ENCODE results near the gene ADK.
A peak's percentile ranks its signal among the peaks of the same experiment; 100 is the strongest.
"Not testable (repeated sequence)": the region's sequence is repeated elsewhere in the genome, so short reads cannot be mapped to it uniquely, and the experiment has no call there.

Gene ADK

DNA sequence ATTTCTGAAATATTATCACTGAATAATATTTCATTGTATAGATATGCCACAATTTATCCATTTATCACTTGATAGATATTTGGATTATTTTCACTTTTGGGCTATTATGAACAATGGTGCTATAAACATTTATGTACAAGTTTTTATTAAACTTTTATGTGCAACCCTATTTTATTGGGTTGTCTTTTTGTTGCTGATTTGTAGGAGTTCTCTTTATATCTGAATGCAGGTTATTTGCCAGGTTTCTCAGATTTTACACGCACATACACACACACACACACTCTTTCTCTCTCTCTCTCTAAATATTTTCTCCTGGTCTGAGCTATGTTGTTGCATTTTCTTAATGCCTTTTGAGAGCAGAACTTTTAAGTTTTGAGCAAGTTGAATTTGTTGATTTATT is 36.2 kb downstream of the ADK start:
- DNase-seq: no peak

DNA sequence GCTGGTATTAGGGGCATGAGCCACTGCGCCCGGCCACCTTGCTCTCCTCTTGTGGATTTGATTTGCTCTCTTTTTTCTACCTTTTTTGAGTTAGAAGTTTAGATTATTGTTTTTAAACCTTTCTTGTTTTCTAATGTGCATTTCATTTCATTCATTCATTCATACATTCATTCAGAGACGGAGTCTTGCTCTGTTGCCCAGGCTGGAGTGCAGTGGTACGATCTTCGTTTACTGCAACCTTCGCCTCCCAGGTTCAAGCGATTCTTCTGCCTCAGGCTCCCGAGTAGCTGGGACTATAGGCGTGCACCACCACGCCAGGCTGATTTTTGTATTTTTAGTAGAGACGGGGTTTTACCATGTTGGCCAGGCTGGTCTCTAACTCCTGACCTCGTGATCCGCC is 37.6 kb downstream of the ADK start:
- not testable (repeated sequence) for DNase-seq

GRCh38 chr10:74189999-74190421 is 39.0 kb downstream of the ADK start:
- no peak for DNase-seq

- DNase-seq: no peak
Measured at GRCh38 chr10:74190494-74190893, 39.5 kb downstream of the ADK start.

GRCh38 chr10:74194545-74194944 is 43.5 kb downstream of the ADK start:
- no peak for DNase-seq

GRCh38 chr10:74194999-74195398 is 44.0 kb downstream of the ADK start:
- DNase-seq: no peak

DNA sequence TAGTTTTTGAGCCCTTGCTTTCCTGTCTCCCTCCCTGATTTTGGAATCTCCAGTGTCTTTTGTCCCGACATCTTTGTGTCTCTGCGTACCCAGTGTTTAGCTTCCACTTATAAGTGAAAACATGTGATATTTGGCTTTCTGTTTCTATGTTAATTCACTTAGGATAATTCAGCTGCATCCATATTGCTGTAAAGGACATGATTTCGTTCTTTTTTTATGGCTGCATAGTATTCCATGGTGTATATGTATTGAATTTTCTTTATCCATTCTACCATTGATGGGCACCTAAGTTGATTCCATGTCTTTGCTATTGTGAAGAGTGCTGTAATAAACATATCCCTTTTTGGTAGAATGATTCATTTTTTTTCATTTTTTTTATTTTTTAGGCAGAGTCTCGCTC is 48.3 kb downstream of the ADK start:
- no peak for DNase-seq

DNA sequence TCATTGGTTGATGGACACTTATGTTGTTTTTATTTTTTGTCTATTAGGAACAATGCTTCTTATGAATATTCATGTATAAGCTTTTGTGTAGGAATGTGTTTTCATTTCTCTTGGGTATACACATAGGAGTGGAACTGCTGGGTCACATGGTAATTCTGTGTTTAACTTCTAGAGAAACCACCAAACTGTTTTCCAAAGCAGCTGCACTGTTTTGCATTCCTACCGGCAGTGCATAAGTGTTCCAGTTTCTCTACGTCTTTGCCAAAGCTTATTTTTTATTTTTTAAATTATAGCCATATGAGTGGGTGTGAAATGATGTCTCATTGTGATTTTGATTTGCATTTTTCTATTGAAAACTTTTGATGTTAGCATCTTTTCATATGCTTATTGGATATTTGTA is 51.3 kb downstream of the ADK start:
- no peak for DNase-seq

GRCh38 chr10:74206746-74207145 is 55.7 kb downstream of the ADK start:
- DNase-seq: peak; percentile 33

GRCh38 chr10:74207691-74208480 is 56.9 kb downstream of the ADK start:
- peak; percentile 82 for DNase-seq

DNA sequence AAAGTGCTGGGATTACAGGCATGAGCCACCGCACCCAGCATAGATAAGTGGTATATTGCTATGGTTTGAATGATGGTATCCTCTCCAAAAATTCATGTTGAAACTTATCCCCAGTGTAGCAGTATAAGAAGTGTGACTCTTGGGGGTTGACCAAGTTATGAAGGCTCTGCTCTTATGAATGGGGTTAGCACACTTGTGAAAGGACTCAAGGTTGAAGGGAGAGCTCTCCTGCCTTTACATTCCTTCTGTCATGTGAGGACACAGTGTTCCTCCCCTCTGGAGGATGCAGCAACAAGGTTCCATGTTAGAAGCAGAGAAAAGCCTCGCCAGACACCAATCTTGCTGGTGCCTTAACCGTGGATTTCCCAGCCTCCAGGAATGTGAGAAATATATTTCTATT is 58.0 kb downstream of the ADK start:
- DNase-seq: no peak

DNA sequence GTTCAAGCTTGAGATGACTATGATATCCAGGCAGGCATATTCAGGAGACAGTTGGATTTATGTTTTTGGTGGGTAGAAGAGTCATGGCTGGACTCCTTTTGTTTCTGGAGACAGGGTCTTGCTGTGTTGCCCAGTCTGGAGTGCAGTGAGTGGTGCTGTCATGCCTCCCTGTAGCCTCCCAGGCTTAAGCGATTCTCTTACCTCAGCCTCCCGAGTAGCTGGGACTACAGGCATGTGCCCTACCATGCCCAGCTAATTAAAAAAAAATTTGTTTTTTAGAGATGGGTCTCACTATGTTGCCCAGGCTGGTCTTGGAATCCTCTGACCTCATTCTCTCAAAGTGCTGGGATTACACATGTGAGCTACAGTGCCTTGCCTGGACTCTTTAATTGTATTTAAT is 62.0 kb downstream of the ADK start:
- DNase-seq: no peak

DNA sequence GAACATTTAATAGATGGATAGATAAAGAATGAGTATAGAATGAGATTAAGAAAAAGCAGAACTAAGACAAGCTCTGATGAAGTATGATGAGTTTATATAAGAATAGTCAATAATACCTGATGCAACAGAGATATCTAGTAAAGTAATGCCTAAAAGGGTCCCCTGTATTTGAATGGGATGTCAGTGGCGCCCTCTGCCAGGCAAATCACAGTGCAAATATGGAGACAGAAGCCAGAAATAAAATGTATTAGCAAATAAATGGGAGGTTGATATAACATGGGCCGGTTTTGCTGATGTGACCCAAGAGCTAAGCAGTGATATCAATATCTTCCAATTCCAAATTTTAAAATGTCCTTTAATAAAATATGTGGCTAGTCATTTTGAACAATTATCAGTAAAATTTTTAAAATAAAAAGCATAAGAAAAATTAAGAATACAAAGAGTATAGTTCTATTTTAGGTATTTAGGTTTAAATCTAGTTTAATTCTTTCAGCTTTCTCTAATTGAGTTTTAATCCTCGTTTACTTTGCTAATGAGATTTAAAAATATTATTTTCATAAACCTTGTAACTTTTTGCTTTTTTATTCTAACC is 62.6 kb downstream of the ADK start:
- DNase-seq: peak; percentile 4

GRCh38 chr10:74217110-74217509 is 66.1 kb downstream of the ADK start:
- not testable (repeated sequence) for DNase-seq

GRCh38 chr10:74222467-74222866 is 71.4 kb downstream of the ADK start:
- DNase-seq: not testable (repeated sequence)

DNA sequence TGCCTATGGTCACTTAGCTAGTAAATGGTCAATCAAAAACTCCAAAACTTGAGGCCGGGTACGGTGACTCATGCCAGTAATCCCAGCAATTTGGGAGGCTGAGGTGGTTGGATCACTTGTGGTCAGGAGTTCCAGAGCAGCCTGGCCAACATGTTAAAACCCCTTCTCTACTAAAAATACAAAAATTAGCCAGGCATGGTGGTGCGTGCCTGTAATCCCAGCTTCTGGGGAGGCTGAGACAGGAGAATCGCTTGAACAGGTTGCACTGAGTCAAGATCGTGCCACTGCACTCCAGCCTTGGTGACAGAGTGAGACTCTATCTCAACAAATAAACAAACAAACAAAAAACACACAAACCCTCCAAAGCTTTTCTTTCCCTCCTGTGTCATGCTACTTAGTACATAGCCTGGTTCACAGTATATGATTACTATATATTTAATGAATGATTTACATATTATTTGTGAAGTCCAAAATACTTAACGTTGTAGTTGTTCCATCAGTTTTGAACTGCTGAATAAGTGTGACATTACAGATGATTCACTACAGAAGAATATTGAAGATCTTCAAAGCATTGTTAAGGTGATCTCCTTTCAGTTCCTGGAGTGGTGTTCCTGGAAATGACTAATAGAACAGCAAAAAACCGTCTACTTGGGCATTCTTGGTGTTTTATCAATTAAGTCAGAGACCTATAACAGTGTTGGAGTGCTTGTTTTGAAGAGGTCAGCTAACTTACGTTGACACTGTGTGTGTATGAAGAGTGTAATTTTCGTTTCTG is 72.9 kb downstream of the ADK start:
- no peak for DNase-seq

DNA sequence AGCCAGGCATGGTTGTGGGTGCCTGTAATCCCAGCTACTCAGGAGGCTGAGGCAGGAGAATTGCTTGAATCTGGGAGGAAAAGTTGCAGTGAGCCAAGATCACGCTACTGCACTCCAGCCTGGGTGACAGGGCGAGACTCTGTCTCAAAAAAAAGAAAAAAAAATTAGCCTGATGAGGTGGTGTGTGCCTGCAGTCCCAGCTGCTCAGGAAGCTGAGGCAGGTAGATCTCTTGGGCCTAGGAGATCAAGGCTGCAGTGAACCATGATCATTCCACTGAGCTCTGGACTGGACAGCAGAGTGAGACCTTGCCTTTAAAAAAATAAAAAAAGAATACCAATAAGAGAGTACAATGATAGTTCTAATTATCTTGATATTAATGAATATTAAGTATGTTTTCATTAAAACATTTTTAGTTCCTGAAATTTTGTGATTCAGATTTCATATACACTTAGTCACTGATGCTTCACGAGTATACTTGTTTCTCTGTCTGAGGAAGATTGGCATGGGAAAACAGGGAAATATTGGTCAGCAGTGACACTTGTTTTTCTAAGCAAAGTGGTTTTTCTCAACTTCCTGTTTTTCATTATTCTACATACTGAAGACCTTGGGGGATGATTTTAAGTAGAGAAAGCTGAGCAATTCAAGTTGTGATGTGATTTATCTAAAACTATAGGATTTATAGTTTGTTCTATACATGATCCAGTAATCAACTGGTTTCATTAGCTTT is 76.8 kb downstream of the ADK start:
- DNase-seq: no peak

GRCh38 chr10:74231375-74231774 is 80.4 kb downstream of the ADK start:
- no peak for DNase-seq

GRCh38 chr10:74233281-74233680 is 82.3 kb downstream of the ADK start:
- DNase-seq: no peak

DNA sequence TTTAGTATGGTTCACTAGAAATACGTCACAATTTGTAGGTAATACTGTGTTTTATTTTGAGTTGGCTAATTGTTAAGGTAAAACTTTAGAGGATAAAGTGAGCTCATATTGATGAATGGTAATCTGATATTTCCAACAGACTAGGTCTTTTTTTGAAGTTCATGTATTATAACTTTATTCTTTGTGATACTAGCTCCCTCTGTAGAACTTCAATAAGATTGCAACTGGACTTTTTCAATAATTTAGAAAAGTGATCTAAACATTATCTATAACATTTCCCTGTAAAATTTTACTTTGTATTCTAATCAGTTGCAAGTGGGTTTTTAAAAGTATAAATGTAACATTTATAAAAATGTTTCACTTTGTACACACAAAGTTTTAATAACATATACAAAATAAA is 83.5 kb downstream of the ADK start:
- peak; percentile 2 for DNase-seq

DNA sequence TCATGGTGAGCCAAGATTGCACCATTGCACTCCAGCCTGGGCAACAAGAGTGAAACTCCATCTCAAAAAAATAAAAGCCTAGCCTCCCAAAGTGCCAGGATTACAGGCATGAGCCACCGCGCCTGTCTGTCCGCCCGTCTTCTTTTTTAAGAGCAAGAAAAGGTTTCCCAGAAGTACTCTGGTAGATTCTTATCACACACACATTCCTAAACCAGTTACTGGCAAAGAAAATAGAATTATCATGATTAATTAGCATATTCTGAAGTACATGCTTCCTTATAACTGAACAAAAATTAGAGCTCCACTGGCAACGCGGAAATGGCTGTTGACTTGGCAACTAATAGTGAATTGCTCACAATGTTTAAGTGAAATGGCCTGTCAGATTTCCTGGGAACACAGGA is 87.0 kb downstream of the ADK start:
- DNase-seq: no peak

- DNase-seq: no peak
Measured at GRCh38 chr10:74238516-74238915, 87.5 kb downstream of the ADK start.

- no peak for DNase-seq
Measured at GRCh38 chr10:74243067-74243466, 92.0 kb downstream of the ADK start.
